ENCODE data around the gene COL28A1.

COL28A1 gene

DNA sequence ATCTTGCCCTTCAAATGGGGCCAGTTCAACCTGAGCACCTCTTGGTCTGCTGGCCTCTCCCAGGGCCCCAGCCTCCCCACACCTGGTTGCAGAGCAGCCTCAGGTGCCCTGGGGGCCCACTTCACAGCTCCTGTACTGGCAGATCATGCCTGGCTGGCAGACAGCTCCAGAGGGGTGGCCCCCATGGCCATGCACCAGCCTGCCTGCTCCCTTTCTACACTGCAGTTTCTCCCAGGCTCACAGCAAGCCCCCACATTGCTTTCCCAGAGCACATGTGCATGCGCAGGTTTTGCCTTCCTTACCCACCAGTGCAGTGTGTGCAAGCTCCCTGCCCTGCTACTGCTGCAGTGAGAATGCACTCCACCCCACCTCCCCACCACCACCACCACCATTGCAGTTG, 21.2 kb upstream of the COL28A1 start:
- TF ChIP-seq, protein P1, sequence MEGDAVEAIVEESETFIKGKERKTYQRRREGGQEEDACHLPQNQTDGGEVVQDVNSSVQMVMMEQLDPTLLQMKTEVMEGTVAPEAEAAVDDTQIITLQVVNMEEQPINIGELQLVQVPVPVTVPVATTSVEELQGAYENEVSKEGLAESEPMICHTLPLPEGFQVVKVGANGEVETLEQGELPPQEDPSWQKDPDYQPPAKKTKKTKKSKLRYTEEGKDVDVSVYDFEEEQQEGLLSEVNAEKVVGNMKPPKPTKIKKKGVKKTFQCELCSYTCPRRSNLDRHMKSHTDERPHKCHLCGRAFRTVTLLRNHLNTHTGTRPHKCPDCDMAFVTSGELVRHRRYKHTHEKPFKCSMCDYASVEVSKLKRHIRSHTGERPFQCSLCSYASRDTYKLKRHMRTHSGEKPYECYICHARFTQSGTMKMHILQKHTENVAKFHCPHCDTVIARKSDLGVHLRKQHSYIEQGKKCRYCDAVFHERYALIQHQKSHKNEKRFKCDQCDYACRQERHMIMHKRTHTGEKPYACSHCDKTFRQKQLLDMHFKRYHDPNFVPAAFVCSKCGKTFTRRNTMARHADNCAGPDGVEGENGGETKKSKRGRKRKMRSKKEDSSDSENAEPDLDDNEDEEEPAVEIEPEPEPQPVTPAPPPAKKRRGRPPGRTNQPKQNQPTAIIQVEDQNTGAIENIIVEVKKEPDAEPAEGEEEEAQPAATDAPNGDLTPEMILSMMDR (IDR thresholded peaks at IDR 0.05) = no peak

DNA sequence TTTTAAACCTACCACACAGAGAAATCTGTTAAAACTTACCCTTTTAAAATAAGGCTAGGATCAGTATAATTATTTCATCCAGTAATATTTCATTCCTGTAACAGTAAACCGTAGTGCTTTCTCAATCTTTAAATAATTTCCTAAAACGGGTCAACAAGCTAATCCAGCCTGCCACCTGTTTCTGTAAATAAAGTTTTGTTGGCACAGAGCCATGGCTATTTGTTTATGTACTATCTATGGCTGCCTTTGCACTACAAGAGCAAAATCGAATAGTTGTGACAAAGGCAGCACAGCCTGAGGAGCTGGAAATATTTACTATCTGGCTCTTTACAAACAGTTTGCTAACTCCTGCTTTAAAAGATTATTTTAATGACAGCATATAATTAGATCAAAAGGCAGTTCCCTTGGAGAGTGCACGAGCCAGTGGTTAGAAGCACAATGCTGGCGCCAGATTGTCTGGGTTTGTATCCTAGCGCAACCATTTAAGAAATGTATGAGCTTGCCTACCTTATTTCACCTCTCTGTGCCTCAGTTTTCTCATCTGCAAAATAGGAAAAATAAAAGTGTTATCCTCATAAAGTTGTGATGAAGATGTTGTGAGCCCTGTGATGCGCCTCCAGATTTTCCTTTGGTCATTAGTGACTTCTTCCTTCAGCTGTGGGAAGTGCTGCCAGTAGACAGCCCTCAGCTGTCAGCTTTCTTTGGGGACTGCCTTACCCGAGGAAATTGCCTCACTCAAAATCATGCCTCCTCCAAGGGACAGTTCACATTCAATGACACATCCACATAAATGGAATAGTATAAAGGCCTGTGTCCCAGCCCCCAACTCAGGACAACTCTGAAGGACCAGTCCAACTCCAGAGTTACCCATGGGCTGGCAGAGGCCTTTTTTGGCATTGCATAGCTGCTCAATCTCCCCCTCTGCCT, 19.2 kb upstream of the COL28A1 start:
- TF ChIP-seq, protein P1 (IDR thresholded peaks at IDR 0.05) = no peak

DNA sequence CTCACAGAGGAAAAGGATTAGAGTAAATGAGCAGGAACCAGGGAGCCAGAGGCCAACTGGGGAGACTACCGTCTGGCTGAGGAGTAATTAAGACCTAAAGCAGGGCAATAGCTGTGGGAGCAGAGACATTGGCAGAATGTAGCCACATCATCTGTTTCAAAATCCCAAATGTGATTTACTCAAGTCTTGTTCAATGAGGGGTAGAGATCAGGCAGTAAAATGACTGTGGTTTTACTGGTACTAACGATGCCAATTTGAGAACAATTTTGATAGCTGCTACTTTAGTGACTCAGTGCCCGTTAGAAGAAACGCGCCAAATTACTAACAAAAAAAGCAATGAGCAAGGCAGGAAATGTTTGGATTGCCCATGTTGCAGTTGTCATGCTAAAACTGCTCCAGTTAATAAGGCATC, 18.4 kb upstream of the COL28A1 start:
- TF ChIP-seq, protein P1 (IDR thresholded peaks at IDR 0.05) = no peak

DNA sequence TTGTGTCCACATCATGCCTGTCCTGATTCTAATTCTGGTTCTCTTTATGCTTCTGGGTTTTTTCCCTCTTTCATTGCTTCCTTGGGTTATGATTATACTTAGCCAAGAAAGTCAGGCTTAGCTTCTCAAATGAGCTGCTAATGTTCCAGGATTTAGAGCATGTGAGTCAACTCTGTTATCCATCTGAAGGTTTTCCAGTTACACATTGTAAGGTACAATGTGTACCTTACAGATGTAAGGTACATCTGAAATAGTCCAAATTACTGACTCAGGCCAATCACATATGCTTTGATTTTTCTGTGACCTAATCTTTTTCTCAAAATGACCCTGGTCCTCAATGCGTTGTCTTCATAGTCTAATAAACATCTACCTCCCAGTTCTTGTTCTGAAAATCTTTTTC, 17.7 kb upstream of the COL28A1 start:
- TF ChIP-seq, protein P1 (IDR thresholded peaks at IDR 0.05) = no peak

DNA sequence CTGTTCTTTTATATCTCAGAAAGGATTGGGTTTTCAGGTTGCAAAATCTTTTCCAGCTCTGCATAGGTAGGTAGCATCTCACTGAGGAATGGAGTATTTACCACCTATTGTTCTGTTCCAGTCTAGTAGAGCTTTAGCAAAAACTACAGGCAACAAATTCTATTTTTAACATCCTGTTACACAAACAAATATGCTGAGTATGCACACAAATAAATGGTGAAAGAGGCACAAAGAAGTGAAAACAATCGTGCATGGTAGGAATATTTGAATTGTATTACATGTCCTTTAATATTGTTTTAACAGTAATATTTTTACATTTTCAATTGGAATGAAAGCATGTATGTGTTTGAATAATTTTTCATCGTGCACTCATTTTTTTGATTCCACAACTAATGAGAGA, 16.5 kb upstream of the COL28A1 start:
- TF ChIP-seq, protein P1 (IDR thresholded peaks at IDR 0.05) = no peak

DNA sequence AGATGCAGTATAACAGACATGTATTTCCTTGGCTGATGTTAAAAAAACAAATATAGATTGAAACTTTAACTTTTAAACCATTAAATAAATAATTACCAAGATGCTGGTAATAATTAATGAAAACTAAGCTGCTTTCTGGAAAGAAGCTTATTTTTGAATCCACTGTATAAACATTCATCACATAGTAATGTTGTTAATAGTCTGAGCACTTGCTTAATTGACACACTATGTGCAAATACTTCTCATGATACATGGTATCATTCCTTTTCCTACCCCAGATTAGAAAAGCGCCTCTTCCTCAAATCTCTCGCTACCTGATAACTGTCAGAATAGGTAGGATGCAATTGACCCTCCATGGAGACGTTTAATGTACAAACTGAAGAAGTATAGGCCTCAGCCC, 15.0 kb upstream of the COL28A1 start:
- TF ChIP-seq, protein P1 (IDR thresholded peaks at IDR 0.05) = no peak

DNA sequence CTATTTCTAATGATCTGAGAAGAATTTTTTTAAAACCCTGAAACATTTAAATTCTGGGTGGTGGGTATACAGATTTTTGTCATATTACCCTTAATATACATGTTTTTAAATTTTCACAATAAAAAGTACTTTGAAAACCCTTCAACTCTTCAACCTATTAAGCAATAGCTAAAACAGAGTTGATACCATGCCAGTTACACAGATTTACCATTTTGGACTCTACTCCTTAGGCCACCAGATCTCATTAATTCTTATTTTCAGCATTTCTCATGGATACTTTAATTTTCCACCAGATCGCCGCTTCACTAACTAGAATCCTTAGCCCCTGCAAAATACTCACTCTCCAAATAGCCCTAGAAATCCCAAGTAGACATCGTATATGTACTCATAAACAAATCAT, 12.7 kb upstream of the COL28A1 start:
- TF ChIP-seq, protein P1 (IDR thresholded peaks at IDR 0.05) = no peak
